Fibroblast of villous mesenchyme (primary cell): ENCODE results near the gene PRG3. TPM values are rescaled to one million over a fixed set of nuclear protein-coding genes. Genes with fewer than 3 reads are reported as not detected.
"Not testable (repeated sequence)": the region's sequence is repeated elsewhere in the genome, so short reads cannot be mapped to it uniquely, and the experiment has no call there.

Experiments used
- DNase-seq: peaks from one replicate; pipeline ENCODE4 v3.0.0-alpha.2; 2010; ENCODE audit warnings: low read depth
- H3K4me3 ChIP-seq: 2 replicates; pipeline ENCODE4 v1.5.1; 2011; ENCODE audit warnings: low read depth, mild to moderate bottlenecking, low read length
- total RNA-seq: library from RNA; depleted of rRNA; stranded (reverse); fragments of >200 nt; gene quantifications from 2 replicates; pipeline ENCODE4 v1.2.3, GENCODE V29; 2012
- TF ChIP-seq, protein P1 (sequence below): IDR thresholded peaks from 2 replicates; pipeline ENCODE4 v1.5.1; 2012; ENCODE audit warnings: low read depth, mild to moderate bottlenecking, low read length; ENCODE audit not compliant: insufficient read depth

The PRG3 gene
- total RNA-seq, 1 donor: not detected

DNA sequence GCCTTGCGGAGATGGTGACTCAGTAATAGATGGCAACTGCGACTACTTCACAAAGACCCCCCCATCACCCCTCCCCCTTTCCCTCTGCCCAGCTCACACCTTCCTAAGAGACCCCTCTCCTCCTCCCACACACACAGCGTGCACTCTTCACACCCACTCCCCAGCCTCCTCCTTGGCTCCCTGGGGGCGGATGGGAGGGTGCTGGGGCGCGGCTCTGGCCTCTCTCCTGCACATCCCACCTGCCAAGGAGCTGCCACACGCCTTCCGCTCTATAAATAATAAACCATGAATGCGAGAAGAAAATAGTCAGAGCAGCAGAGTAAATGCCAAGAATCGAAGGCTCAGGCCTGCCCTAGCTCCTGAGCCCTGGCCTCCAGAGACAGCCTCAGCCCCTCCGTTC lies 38.2 kb downstream of the PRG3 start:
- TF ChIP-seq, protein P1, sequence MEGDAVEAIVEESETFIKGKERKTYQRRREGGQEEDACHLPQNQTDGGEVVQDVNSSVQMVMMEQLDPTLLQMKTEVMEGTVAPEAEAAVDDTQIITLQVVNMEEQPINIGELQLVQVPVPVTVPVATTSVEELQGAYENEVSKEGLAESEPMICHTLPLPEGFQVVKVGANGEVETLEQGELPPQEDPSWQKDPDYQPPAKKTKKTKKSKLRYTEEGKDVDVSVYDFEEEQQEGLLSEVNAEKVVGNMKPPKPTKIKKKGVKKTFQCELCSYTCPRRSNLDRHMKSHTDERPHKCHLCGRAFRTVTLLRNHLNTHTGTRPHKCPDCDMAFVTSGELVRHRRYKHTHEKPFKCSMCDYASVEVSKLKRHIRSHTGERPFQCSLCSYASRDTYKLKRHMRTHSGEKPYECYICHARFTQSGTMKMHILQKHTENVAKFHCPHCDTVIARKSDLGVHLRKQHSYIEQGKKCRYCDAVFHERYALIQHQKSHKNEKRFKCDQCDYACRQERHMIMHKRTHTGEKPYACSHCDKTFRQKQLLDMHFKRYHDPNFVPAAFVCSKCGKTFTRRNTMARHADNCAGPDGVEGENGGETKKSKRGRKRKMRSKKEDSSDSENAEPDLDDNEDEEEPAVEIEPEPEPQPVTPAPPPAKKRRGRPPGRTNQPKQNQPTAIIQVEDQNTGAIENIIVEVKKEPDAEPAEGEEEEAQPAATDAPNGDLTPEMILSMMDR: no peak
- no peak for DNase-seq
- no peak overlapping the region for H3K4me3 ChIP-seq

DNA sequence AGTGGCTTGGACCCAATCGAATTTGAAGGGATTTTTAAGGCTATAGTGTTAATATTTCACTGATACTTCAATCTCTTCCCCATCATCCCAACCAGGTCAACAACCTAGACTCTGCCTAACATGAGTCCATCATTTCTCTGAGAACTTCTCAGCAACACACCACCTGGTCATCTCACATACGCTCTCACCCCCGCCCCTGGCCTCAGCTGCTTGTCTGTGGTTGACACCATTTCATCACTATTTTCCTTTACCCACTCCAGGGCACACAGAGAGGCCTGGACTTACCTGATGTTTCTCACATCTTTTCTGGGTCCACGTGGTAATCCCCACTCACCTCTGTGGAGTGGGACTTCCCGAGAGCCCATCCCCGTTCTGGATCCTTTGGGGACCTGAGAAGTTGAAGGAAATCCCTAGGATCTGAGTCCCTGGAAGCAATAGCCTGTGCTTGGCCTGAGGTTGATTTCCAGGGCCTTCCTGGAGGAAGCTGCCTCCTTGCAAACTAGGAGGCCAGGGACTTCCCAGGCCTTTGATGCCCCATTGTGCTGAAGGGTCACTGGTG lies 39.6 kb downstream of the PRG3 start:
- TF ChIP-seq, protein P1: no peak
- DNase-seq: no peak
- no peak overlapping the region for H3K4me3 ChIP-seq

DNA sequence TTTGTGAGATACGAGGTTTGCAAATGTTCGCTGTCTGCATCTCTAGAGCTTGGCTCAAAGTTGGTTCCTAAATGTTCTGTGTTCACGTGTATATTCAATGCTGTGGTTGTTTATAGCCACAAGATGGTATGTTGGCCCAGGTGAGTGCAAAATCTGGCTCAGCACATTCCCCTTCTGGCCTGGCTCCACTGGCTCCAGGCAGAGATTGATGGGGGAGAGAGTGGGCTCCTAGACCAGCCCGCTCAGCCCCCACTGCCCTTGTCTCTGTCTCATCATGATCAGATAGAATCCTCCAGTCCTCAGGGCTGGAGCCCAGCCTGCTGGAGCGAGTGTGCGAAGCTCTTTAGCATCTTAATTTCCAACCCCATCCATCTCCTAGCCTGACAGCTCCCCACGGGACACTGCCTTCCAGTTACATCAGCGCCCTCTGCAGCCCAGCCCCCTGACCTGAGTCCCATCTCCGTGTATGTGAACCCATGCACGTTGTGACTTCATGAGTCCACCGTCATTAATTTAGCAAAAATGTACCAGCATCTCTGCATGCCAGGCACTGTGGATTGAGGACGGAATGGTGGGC lies 40.8 kb downstream of the PRG3 start:
- DNase-seq: peak; percentile 42
- TF ChIP-seq, protein P1: peak; percentile 36
- H3K4me3 ChIP-seq: no peak overlapping the region

- no peak overlapping the region for H3K4me3 ChIP-seq
- TF ChIP-seq, protein P1: no peak
- DNase-seq: no peak
Measured at GRCh38 chr11:57339328-57339727, 41.6 kb downstream of the PRG3 start.

GRCh38 chr11:57338142-57338541 lies 42.8 kb downstream of the PRG3 start, which contains the start of gene P2RX3:
Gene P2RX3, plus strand, starts transcription at chr11:57338352. Its CDS starts 199 bp downstream, at chr11:57338551.
- DNase-seq: no peak
- TF ChIP-seq, protein P1: no peak
- no peak within 1 kb of the TSS for H3K4me3 ChIP-seq

DNA sequence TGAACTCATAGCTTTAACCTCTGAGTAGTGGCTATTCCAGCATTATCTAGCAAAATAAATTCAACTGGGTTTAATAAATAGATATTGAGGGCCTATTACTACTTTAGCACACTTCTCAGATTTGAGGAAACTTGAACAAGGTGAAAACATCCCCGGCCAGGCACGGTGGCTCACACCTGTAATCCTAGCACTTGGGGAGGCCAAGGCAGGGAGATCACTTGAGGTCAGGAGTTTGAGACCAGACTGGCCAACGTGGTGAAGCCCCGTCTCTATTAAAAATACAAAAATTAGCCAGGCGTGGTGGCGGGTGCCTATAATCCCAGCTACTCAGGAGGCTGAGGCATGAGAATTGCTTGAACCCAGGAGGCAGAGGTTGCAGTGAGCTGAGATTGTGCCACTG lies 44.1 kb downstream of the PRG3 start:
- not testable (repeated sequence) for H3K4me3 ChIP-seq, DNase-seq

- DNase-seq: no peak
Measured at GRCh38 chr11:57336111-57336666, 44.8 kb downstream of the PRG3 start.

More at GRCh38 chr11:57336111-57336666, 44.8 kb downstream of the PRG3 start:
- TF ChIP-seq, protein P1: no peak
- peak overlapping the region; percentile 75 for H3K4me3 ChIP-seq
